CD4-positive, alpha-beta T cell (primary cell): ENCODE measurements around the gene NFX1. TPM values are rescaled to one million over a fixed set of nuclear protein-coding genes. Genes with fewer than 3 reads are reported as not detected.
"Not testable (repeated sequence)": the region's sequence is repeated elsewhere in the genome, so short reads cannot be mapped to it uniquely, and the experiment has no call there.

Experiments used
- ATAC-seq: fragments of 200-7000 bp; cut with Tn5 transposase; one replicate; pipeline ENCODE4 v1.10.0; 2022; ENCODE audit warnings: mild to moderate bottlenecking; ENCODE audit not compliant: poor library complexity
- CTCF ChIA-PET: fragments of 350-600 bp; sonication (Branson Sonifier 250); formaldehyde crosslinking; loops from one replicate; lab custom pipeline; 2021; ENCODE audit warnings: antibody characterized with exemption, inconsistent platforms; lab: Charles Lee
- POLR2A ChIA-PET: fragments of 350-600 bp; sonication (Branson Sonifier 250); formaldehyde crosslinking; loops from one replicate; lab custom pipeline; 2021; ENCODE audit warnings: antibody characterized with exemption, inconsistent platforms; lab: Charles Lee
- DNase-seq, 14 experiments: peaks; one replicate each; pipeline ENCODE4 v3.0.0-alpha.2; 2013 to 2020; ENCODE audit warnings: mixed read lengths in 2 of 14
- H3K27ac ChIP-seq, 2 donors: one replicate each; pipeline versions ENCODE4 v1.5.1 to v1.7.0; 2013; ENCODE audit warnings: low read length in 2 of 2, low read depth in 1 of 2, mild to moderate bottlenecking in 1 of 2
- H3K27me3 ChIP-seq, 2 experiments: 1 replicate in 1 of 2; 2 replicates in 1 of 2; pipeline versions ENCODE4 v1.6.1 to v1.7.0; 2013; ENCODE audit warnings: low read length in 2 of 2, control low read depth in 1 of 2, mild to moderate bottlenecking in 1 of 2, moderate library complexity in 1 of 2; ENCODE audit not compliant: insufficient read depth in 2 of 2, control insufficient read depth in 1 of 2
- H3K36me3 ChIP-seq: one replicate; pipeline ENCODE4 v1.6.1; 2013; ENCODE audit warnings: low read length, control low read depth; ENCODE audit not compliant: insufficient read depth
- H3K4me1 ChIP-seq: one replicate; pipeline ENCODE4 v1.6.1; 2013; ENCODE audit warnings: low read length, control low read depth; ENCODE audit not compliant: insufficient read depth
- H3K4me3 ChIP-seq: one replicate; pipeline ENCODE4 v1.5.1; 2013; ENCODE audit warnings: mild to moderate bottlenecking, low read length, moderate library complexity
- H3K9me3 ChIP-seq, 2 experiments: 1 replicate in 1 of 2; 2 replicates in 1 of 2; pipeline versions ENCODE4 v1.6.1 to v1.7.0; 2013; ENCODE audit warnings: low read length in 2 of 2, mild to moderate bottlenecking in 2 of 2, control low read depth in 1 of 2, moderate library complexity in 1 of 2; ENCODE audit not compliant: control insufficient read depth in 1 of 2, insufficient read depth in 1 of 2
- H3K27ac Mint-ChIP-seq: one replicate; pipeline ENCODE4 v1.8.0; 2020; ENCODE audit warnings: mixed read lengths
- H3K27me3 Mint-ChIP-seq: one replicate; pipeline ENCODE4 v1.8.0; 2021; ENCODE audit warnings: mixed read lengths
- H3K36me3 Mint-ChIP-seq: one replicate; pipeline ENCODE4 v1.8.0; 2021; ENCODE audit warnings: low read depth, mixed read lengths
- H3K4me1 Mint-ChIP-seq: one replicate; pipeline ENCODE4 v1.8.0; 2021; ENCODE audit warnings: low read depth, mixed read lengths
- H3K4me3 Mint-ChIP-seq: one replicate; pipeline ENCODE4 v1.8.0; 2020; ENCODE audit warnings: mild to moderate bottlenecking, mixed read lengths
- H3K9me3 Mint-ChIP-seq: one replicate; pipeline ENCODE4 v1.8.0; 2020; ENCODE audit warnings: mixed read lengths
- intact Hi-C, 2 experiments: fragments of 100-400 bp; cut with DNase I in 1 of 2; cut with micrococcal nuclease in 1 of 2; formaldehyde crosslinking; loops; one replicate each; pipeline versions ENCODE4 v1.15.1 to v1.9.0; 2023 to 2025; cut with DNase I, micrococcal nuclease
- total RNA-seq, 174 experiments: library from RNA in 2 of 174; stranded (reverse) in 2 of 174; gene quantifications; one replicate each; pipeline ENCODE4 v1.2.3 and lab custom pipeline; 2021 to 2026
- TF ChIP-seq, protein P1 (sequence below): fragments of 200-600 bp; IDR thresholded peaks from one replicate; pipeline ENCODE4 v1.8.0; 2022; ENCODE audit warnings: antibody characterized with exemption, mild to moderate bottlenecking

Gene NFX1
- total RNA-seq, 2 experiments from 2014 or later = 33.1 to 34.1 TPM

DNA sequence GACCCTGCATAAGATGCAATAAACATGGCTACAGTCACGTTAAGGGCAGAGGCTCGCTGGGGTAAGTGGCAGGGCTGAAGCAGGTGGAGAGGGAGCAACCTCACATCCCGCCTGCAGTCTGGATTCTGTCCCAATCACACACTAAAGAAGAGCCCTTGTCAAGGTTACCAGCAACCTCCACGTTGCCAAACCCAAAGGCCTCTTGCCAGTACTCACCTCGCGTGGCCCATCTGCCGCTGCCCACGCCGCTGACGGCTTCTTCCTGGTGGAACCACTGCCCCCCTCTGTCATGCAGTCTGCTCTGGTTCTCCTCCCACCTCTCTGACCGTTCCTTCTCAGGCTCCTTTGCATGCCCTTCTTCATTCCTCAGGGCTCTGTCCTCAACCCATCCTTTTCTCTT lies 103.3 kb downstream of the NFX1 start:
- Mint-ChIP-seq H3K4me3 (no peak overlapping the region), H3K4me1 (no peaks in the 10 kb centered on the region), H3K27ac (no peak overlapping the region), H3K36me3 (no peaks in the 10 kb centered on the region), H3K9me3 (no peaks in the 10 kb centered on the region), H3K27me3 (no peaks in the 10 kb centered on the region)
- DNase-seq = no peak
- TF ChIP-seq, protein P1, sequence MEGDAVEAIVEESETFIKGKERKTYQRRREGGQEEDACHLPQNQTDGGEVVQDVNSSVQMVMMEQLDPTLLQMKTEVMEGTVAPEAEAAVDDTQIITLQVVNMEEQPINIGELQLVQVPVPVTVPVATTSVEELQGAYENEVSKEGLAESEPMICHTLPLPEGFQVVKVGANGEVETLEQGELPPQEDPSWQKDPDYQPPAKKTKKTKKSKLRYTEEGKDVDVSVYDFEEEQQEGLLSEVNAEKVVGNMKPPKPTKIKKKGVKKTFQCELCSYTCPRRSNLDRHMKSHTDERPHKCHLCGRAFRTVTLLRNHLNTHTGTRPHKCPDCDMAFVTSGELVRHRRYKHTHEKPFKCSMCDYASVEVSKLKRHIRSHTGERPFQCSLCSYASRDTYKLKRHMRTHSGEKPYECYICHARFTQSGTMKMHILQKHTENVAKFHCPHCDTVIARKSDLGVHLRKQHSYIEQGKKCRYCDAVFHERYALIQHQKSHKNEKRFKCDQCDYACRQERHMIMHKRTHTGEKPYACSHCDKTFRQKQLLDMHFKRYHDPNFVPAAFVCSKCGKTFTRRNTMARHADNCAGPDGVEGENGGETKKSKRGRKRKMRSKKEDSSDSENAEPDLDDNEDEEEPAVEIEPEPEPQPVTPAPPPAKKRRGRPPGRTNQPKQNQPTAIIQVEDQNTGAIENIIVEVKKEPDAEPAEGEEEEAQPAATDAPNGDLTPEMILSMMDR = no peak
- H3K9me3 ChIP-seq = no peaks in the 10 kb centered on the region
- ChIA-PET POLR2A (no interaction called here), CTCF (no interaction called here)
- no peak for ATAC-seq
- intact Hi-C loops = no loop called here
- H3K27ac ChIP-seq = no peak overlapping the region
- no peaks in the 10 kb centered on the region for H3K27me3 ChIP-seq
- H3K36me3 ChIP-seq = no peaks in the 10 kb centered on the region
- no peak overlapping the region for H3K4me3 ChIP-seq
- no peaks in the 10 kb centered on the region for H3K4me1 ChIP-seq

DNA sequence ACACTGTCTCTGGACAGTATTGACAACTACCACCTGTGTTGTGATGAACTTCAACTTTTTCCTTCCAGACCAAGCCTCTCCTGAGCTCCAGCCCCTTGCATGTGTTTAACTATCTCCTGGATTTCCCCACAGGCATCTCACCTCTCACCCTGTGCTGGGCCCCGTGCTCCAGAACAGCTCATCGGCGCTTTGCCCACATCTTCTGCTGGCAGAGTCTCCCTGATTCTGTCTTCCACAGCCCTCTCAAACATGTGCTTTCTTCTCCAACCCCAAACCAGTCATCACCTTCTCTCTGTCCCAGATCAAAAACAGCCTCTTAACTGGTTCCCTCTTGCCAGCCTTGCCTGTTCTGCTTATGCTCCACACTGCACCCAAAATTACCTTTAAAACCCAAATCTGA lies 103.7 kb downstream of the NFX1 start:
- H3K27ac Mint-ChIP-seq, H3K36me3 Mint-ChIP-seq, POLR2A ChIA-PET, ATAC-seq, CTCF ChIA-PET, H3K9me3 Mint-ChIP-seq, H3K36me3 ChIP-seq, H3K4me1 ChIP-seq, H3K4me3 ChIP-seq, H3K4me3 Mint-ChIP-seq, H3K4me1 Mint-ChIP-seq, H3K27me3 ChIP-seq, intact Hi-C loops, H3K9me3 ChIP-seq, H3K27ac ChIP-seq, DNase-seq, H3K27me3 Mint-ChIP-seq: not testable (repeated sequence)

DNA sequence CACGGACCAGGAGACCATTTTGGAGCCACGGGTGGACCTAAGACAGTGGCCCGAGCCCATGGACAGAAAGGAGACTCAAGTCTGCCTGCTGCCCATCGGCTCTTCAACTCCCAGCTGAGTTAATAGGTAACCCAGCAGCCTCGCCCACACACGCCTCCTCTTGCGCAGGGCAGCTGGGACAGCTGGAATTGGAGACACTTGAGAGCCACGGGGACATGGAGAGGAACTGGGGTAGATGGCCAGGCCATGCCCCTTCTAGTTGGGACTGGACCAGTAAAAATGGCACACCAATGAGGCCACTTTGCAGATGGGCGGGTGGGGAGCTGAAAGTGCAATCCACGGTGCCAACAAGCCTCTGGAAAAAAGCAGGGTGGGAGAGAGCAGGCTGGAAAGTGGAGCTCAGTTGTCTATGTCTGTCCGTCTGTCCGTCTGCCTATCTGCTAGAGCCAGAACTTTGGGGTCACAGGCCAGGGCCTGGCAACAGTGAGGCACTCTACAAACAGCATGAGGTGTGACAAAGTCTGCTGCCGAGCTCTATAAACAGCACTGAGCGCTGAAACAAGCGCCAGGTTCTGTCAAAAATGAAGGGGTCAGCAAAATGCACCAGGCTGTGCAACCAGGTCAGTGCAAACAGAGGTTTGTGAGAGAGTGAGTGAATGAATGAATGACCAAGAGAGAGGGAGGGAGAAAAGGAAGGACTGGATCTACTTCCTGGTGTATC lies 105.0 kb downstream of the NFX1 start:
- H3K9me3 Mint-ChIP-seq, H3K27me3 ChIP-seq, H3K4me1 Mint-ChIP-seq, CTCF ChIA-PET, intact Hi-C loops, DNase-seq, POLR2A ChIA-PET, H3K4me1 ChIP-seq, H3K27ac ChIP-seq, H3K27me3 Mint-ChIP-seq, H3K27ac Mint-ChIP-seq, ATAC-seq, H3K4me3 Mint-ChIP-seq, H3K9me3 ChIP-seq, H3K4me3 ChIP-seq, H3K36me3 ChIP-seq, H3K36me3 Mint-ChIP-seq: not testable (repeated sequence)

DNA sequence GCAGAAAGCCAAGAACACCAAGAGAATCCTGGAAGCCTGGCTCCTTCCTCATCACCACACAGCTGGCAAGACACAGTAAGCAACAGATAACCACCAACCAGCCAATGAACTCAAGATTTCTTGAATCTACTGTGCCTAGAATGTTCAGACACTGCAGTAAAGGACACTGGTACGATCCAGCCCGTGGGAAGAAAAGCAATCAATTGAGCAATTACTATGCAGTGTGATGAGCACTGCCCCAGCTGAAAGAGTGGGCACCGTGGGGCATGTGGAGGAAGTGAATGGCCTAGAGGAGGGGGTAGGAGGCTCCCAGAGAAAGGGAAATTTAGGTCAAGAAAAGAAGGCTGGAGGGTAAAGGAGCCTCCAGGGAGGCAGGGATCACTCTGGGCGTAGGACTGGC lies 107.5 kb downstream of the NFX1 start:
- H3K4me3 ChIP-seq, H3K36me3 Mint-ChIP-seq, POLR2A ChIA-PET, H3K4me1 Mint-ChIP-seq, H3K4me3 Mint-ChIP-seq, intact Hi-C loops, DNase-seq, H3K9me3 ChIP-seq, CTCF ChIA-PET, H3K36me3 ChIP-seq, H3K9me3 Mint-ChIP-seq, H3K27ac ChIP-seq, H3K27me3 Mint-ChIP-seq, ATAC-seq, H3K27me3 ChIP-seq, H3K27ac Mint-ChIP-seq, H3K4me1 ChIP-seq: not testable (repeated sequence)

DNA sequence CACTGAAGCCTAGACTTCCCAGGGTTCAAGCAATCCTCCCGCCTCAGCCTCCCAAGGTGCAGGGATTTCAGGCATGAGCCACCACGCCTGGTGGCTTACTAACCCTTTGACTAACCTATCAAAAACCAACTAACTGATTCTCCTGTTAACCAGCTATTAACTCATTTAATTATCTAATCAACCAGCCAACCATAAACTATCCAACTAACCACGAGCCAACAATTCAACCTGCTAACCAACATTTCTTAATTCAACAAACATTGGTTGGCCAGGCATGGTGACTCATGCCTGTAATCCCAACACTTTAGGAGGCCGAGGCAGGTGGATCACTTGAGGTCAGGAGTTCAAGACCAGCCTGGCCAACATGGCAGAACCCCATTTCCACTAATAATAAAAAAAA lies 108.7 kb downstream of the NFX1 start:
- DNase-seq, ATAC-seq, H3K4me1 ChIP-seq, H3K4me3 Mint-ChIP-seq, H3K27ac Mint-ChIP-seq, H3K36me3 ChIP-seq, CTCF ChIA-PET, H3K9me3 ChIP-seq, intact Hi-C loops, H3K27ac ChIP-seq, H3K9me3 Mint-ChIP-seq, H3K27me3 Mint-ChIP-seq, H3K36me3 Mint-ChIP-seq, POLR2A ChIA-PET, H3K4me3 ChIP-seq, H3K27me3 ChIP-seq, H3K4me1 Mint-ChIP-seq: not testable (repeated sequence)

DNA sequence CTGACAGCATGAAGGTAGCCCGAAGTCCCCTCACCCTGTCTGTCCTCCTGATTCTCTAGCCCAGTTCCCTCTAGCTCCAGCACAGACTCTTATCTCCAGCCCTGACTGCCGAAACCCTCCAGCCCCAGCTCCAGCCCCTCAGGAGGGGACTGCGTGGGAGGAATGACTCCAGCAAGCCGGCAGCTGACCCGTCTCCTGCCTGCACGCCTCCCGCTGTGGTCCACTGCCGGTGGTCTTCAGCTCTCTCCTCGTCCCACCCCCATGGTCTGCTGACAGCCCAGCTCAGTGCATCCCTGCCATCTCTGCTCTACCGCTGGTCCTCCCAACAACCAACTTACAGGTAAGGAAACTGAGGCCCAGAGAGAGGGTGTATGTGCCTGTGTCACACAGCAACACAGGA lies 111.5 kb downstream of the NFX1 start:
- H3K4me3 ChIP-seq, H3K27me3 ChIP-seq, H3K27ac ChIP-seq, ATAC-seq, CTCF ChIA-PET, DNase-seq, H3K4me3 Mint-ChIP-seq, H3K36me3 ChIP-seq, H3K27me3 Mint-ChIP-seq, H3K27ac Mint-ChIP-seq, H3K9me3 Mint-ChIP-seq, POLR2A ChIA-PET, H3K4me1 Mint-ChIP-seq, H3K36me3 Mint-ChIP-seq, H3K9me3 ChIP-seq: not testable (repeated sequence)
- intact Hi-C loops = loop anchor here (2.0 to 5.0 kb wide), 3 partner anchors 73 to 220 kb away; no protein-coding TSS in a partner anchor
- H3K4me1 ChIP-seq = peaks cover 14% of the 10 kb centered on the region
